ENCODE measurements around the gene MTSS2.

Gene MTSS2

DNA sequence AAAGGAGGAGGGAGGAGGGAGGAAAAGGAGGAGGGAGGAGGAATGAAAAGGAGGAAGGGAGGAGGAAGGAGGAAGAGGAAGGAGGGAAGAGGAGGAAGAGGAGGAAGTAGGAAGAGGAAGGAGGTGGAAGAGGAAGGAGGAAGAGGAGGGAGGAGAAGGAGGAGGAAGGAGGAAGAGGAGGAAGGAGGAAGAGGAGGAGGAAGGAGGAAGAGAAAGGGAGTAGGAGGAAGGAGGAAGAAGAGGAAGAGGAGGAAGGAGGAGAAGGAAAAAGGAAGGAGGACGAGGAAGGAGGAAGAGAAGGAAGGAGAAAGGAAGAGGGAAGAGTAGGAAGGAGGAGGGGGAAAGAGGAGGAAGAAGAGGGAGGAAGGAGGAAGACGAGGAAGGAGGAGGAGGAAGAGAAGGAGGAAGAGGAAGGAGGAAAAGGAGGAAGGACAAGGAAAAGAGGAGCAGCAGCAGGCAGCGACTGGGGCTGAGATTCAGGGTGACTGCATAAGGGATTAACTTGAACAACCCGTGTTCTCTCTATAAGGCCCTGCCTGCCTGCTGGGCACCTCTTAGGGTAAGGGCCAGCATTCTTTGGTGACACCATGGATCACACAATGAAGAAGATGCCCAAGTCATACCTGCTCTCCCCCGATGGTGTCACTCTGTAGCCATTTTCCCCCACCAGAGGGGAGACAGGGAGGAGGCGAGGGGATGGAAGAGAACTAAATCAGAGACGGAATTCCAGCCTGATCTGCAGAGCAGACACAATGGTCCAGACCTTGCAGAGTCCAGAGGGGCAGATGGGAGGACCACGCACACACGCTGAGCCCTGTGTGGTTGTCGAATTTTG is 40.9 kb downstream of the MTSS2 start (continued):
- TF ChIP-seq ZNF473 (tag by site-specific recombination; IDR thresholded peaks at IDR 0.05) (no peak), REST (tag by site-specific recombination; IDR thresholded peaks at IDR 0.05) (no peak), PRDM6 (tag by site-specific recombination; IDR thresholded peaks at IDR 0.05) (no peak), GLIS1 (tag by site-specific recombination; IDR thresholded peaks at IDR 0.05) (no peak), ZNF747 (tag by site-specific recombination; IDR thresholded peaks at IDR 0.05) (no peak), ZNF335 (tag by site-specific recombination; conservative IDR thresholded peaks at IDR 0.05) (no peak), ZNF221 (tag by site-specific recombination; IDR thresholded peaks at IDR 0.05; ENCODE audit: borderline replicate concordance) (no peak), ZXDB (tag by site-specific recombination; IDR thresholded peaks at IDR 0.05) (no peak), ZNF558 (tag by site-specific recombination; IDR thresholded peaks at IDR 0.05) (no peak), ZNF529 (tag by site-specific recombination; IDR thresholded peaks at IDR 0.05; ENCODE audit: insufficient replicate concordance) (no peak), ZNF239 (tag by site-specific recombination; IDR thresholded peaks at IDR 0.05) (no peak), ZBTB49 (tag by site-specific recombination; IDR thresholded peaks at IDR 0.05; ENCODE audit: low read depth) (no peak), IKZF3 (tag by site-specific recombination; IDR thresholded peaks at IDR 0.05) (no peak), ZBTB17 (tag by site-specific recombination; IDR thresholded peaks at IDR 0.05) (0 out of 2 replicates have a peak, but pooled peaks have one; percentile 18), ZSCAN5A (tag by site-specific recombination; IDR thresholded peaks at IDR 0.05) (no peak), MYNN (tag by site-specific recombination; IDR thresholded peaks at IDR 0.05; ENCODE audit: borderline replicate concordance) (no peak), ZNF830 (tag by site-specific recombination; IDR thresholded peaks at IDR 0.05; ENCODE audit: low read depth) (no peak), ZBTB1 (tag by site-specific recombination; IDR thresholded peaks at IDR 0.05) (no peak), ZBTB7A (tag by site-specific recombination; IDR thresholded peaks at IDR 0.05; ENCODE audit: low read depth) (no peak), ZNF701 (tag by site-specific recombination; IDR thresholded peaks at IDR 0.05) (no peak), ZNF404 (tag by site-specific recombination; IDR thresholded peaks at IDR 0.05) (no peak), ZNF449 (tag by site-specific recombination; IDR thresholded peaks at IDR 0.05) (no peak), ZNF433 (tag by site-specific recombination; IDR thresholded peaks at IDR 0.05; ENCODE audit: low read depth) (no peak), YY1 (tag by site-specific recombination; IDR thresholded peaks at IDR 0.05) (no peak), SP2 (tag by site-specific recombination; IDR thresholded peaks at IDR 0.05) (no peak), ZNF391 (tag by site-specific recombination; IDR thresholded peaks at IDR 0.05; ENCODE audit: borderline replicate concordance, low read depth) (no peak), ZNF133 (tag by site-specific recombination; IDR thresholded peaks at IDR 0.05) (no peak)
- TF ChIP-seq, protein P1, sequence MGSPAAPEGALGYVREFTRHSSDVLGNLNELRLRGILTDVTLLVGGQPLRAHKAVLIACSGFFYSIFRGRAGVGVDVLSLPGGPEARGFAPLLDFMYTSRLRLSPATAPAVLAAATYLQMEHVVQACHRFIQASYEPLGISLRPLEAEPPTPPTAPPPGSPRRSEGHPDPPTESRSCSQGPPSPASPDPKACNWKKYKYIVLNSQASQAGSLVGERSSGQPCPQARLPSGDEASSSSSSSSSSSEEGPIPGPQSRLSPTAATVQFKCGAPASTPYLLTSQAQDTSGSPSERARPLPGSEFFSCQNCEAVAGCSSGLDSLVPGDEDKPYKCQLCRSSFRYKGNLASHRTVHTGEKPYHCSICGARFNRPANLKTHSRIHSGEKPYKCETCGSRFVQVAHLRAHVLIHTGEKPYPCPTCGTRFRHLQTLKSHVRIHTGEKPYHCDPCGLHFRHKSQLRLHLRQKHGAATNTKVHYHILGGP (tag by site-specific recombination; IDR thresholded peaks at IDR 0.05) = peak; percentile 11; the same call in 1 of the 2 replicates
